NB4 (cell line): Measurements from ENCODE around the gene SLC35F1.
A peak's percentile ranks its signal among the peaks of the same experiment; 100 is the strongest.

Experiments used
- DNase-seq: peaks from one replicate; pipeline ENCODE4 v3.0.0; 2010; ENCODE audit warnings: low read depth
- H3K4me3 ChIP-seq: one replicate; pipeline ENCODE4 v1.5.1; 2011; ENCODE audit warnings: mild to moderate bottlenecking, low read depth, low read length, moderate library complexity
- CTCF ChIP-seq: IDR thresholded peaks from one replicate; pipeline ENCODE4 v1.5.1; 2012; ENCODE audit warnings: low read depth, low read length
- MAX ChIP-seq: IDR thresholded peaks from 2 replicates; pipeline ENCODE4 v1.6.1; 2011; ENCODE audit warnings: low read depth, low read length
- MYC ChIP-seq: IDR thresholded peaks from 2 replicates; pipeline ENCODE4 v1.6.1; 2011; ENCODE audit warnings: low read depth, low read length
- POLR2A ChIP-seq: IDR thresholded peaks from 2 replicates; pipeline ENCODE4 v1.6.1; 2011; ENCODE audit warnings: mild to moderate bottlenecking; ENCODE audit not compliant: insufficient read length; ENCODE audit errors: extremely low read depth

SLC35F1 gene

GRCh38 chr6:118168421-118168820, 261.4 kb downstream of the SLC35F1 start:
- TF ChIP-seq CTCF (no peak), MAX (no peak), POLR2A (no peak), MYC (no peak)
- DNase-seq: peak; percentile 56
- no peak overlapping the region for H3K4me3 ChIP-seq

GRCh38 chr6:118171852-118172251, 264.8 kb downstream of the SLC35F1 start:
- TF ChIP-seq MAX (no peak), MYC (no peak), CTCF (no peak), POLR2A (no peak)
- DNase-seq: no peak
- H3K4me3 ChIP-seq: no peak overlapping the region

GRCh38 chr6:118174071-118174470, 267.0 kb downstream of the SLC35F1 start:
- no peak for TF ChIP-seq POLR2A
- no peak for TF ChIP-seq CTCF
- no peak for TF ChIP-seq MYC
- TF ChIP-seq MAX: no peak
- no peak overlapping the region for H3K4me3 ChIP-seq
- no peak for DNase-seq

- TF ChIP-seq MAX (no peak), MYC (no peak), CTCF (no peak), POLR2A (no peak)
These were observed 270.7 kb downstream of the SLC35F1 start for GRCh38 chr6:118177720-118178119.

GRCh38 chr6:118179048-118179447, 272.0 kb downstream of the SLC35F1 start:
- TF ChIP-seq POLR2A: no peak
- no peak for TF ChIP-seq MAX
- TF ChIP-seq CTCF: no peak
- no peak for TF ChIP-seq MYC
- no peak overlapping the region for H3K4me3 ChIP-seq
- no peak for DNase-seq

More at GRCh38 chr6:118177720-118178119, 270.7 kb downstream of the SLC35F1 start:
- no peak for DNase-seq
- no peak overlapping the region for H3K4me3 ChIP-seq
